ENCODE data around the gene THY1.

THY1 gene

GRCh38 chr11:119416606-119417580, 6.1 kb downstream of the THY1 start:
- no peak for TF ChIP-seq GATA2 (IDR thresholded peaks at IDR 0.05; ENCODE audit: low read depth, low read length)
- TF ChIP-seq GATA3 (IDR thresholded peaks at IDR 0.05; ENCODE audit: low read depth, low read length): no peak

DNA sequence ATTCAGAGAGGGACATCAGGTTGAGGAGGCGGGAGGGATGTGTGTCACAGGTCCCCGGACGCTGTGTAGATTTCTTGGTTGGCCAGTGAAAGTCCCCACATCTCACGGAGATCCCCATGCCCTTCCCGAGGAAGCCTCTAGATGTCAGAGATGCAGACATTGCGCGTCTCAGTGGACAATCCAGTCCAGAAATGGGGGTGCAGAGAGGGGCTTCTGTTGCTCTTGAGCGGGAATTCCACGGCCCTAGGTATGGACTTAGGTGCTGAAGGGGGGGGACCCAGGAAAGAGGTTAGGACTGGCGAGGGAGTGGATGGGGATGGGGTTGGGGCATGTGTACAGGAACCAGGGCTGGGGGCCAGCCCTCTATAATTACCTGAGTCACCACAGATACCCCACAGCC, 7.0 kb downstream of the THY1 start:
- no peak for TF ChIP-seq GATA3 (IDR thresholded peaks at IDR 0.05; ENCODE audit: low read depth, low read length)
- no peak for TF ChIP-seq GATA2 (IDR thresholded peaks at IDR 0.05; ENCODE audit: low read depth, low read length)

GRCh38 chr11:119415517-119415916, 7.5 kb downstream of the THY1 start:
- no peak for TF ChIP-seq GATA2 (IDR thresholded peaks at IDR 0.05; ENCODE audit: low read depth, low read length)
- no peak for TF ChIP-seq GATA3 (IDR thresholded peaks at IDR 0.05; ENCODE audit: low read depth, low read length)

DNA sequence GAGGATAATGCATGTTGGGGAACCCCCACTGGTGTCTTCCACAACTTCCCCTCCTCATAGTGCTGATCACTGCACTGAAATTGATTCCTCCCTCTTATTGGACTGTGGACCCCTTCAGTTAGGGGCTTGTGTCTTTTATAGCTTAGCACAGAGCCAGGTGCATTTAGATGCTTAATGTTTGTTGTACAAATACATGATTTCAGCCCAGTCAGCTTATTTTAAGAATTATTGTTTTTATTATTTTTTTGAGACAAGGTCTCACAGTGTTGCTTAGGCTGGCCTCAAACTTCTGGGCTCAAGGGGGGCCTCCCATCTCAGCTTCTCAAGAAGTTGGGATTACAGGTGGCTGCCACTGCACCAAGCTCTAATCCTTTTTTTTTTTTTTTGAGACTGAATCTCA, 8.2 kb downstream of the THY1 start:
- no peak for TF ChIP-seq GATA3 (IDR thresholded peaks at IDR 0.05; ENCODE audit: low read depth, low read length)
- TF ChIP-seq GATA2 (IDR thresholded peaks at IDR 0.05; ENCODE audit: low read depth, low read length): no peak

DNA sequence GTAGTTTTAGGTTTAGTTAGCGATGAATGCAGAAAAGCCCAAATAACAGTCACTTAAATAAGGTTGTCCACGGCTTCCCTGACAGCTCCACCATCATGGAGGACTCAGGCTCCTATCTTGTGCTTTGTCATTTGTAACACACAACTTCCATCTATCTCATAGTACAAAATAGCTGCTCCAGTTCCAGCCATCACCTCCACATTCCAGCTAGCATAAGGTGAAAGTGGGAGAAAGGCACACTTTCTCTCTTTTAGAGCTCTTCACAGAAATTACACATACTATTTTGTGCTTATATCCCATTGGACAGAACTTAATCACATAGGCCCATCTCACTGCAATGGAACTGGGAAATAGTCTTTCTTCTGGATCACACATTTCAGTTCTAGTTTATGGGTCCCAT, 8.7 kb downstream of the THY1 start:
- no peak for TF ChIP-seq GATA2 (IDR thresholded peaks at IDR 0.05; ENCODE audit: low read depth, low read length)
- no peak for TF ChIP-seq GATA3 (IDR thresholded peaks at IDR 0.05; ENCODE audit: low read depth, low read length)

- TF ChIP-seq GATA2 (IDR thresholded peaks at IDR 0.05; ENCODE audit: low read depth, low read length) (no peak), GATA3 (IDR thresholded peaks at IDR 0.05; ENCODE audit: low read depth, low read length) (no peak)
These were observed 10.9 kb downstream of the THY1 start for GRCh38 chr11:119412072-119412471.

GRCh38 chr11:119410501-119410900, 12.5 kb downstream of the THY1 start:
- TF ChIP-seq GATA2 (IDR thresholded peaks at IDR 0.05; ENCODE audit: low read depth, low read length) (no peak), GATA3 (IDR thresholded peaks at IDR 0.05; ENCODE audit: low read depth, low read length) (no peak)

- TF ChIP-seq GATA3 (IDR thresholded peaks at IDR 0.05; ENCODE audit: low read depth, low read length): no peak
- TF ChIP-seq GATA2 (IDR thresholded peaks at IDR 0.05; ENCODE audit: low read depth, low read length): no peak
These were observed 13.2 kb downstream of the THY1 start for GRCh38 chr11:119409731-119410130.

DNA sequence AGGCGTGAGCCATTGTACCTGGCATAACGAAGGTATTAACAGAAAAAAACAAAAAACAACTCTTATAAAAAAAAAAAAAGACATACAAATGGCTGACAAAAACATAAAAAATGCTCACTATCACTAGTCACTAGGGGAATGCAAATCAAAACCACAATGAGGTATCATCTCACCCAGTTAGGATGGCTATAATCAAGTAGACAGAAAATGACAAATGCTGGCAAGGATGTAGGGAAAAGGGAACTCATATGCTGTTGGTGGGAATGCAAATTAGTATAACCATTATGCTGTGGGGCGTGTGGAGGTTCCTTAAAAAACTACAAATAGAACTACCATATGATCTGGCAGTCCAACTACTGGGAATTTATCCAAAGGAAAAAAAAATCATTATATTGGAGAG, 17.0 kb downstream of the THY1 start:
- TF ChIP-seq GATA3 (IDR thresholded peaks at IDR 0.05; ENCODE audit: low read depth, low read length) (no peak), GATA2 (IDR thresholded peaks at IDR 0.05; ENCODE audit: low read depth, low read length) (no peak)

GRCh38 chr11:119404872-119405271, 18.1 kb downstream of the THY1 start:
- TF ChIP-seq GATA2 (IDR thresholded peaks at IDR 0.05; ENCODE audit: low read depth, low read length) (no peak), GATA3 (IDR thresholded peaks at IDR 0.05; ENCODE audit: low read depth, low read length) (no peak)

DNA sequence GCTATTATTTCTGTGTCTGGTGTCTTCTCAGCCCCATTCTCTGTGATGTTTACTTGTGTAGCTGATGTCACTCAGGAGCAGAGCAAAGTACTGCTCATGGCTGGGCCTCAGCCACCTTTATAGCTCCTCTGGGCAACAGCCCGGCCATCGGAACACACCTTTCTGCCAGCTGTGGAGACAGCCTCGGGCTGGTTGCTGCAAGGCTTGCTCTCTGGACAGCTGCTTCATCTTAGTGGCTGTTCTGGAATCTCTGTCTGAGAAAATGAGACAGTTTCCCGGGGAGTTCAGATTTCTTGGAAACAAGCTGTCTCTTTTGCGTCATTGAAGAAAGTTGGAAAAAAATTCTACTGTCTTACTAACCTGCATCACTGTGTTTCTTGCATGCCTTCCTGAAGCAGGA, 20.0 kb downstream of the THY1 start:
- no peak for TF ChIP-seq GATA3 (IDR thresholded peaks at IDR 0.05; ENCODE audit: low read depth, low read length)
- TF ChIP-seq GATA2 (IDR thresholded peaks at IDR 0.05; ENCODE audit: low read depth, low read length): no peak

DNA sequence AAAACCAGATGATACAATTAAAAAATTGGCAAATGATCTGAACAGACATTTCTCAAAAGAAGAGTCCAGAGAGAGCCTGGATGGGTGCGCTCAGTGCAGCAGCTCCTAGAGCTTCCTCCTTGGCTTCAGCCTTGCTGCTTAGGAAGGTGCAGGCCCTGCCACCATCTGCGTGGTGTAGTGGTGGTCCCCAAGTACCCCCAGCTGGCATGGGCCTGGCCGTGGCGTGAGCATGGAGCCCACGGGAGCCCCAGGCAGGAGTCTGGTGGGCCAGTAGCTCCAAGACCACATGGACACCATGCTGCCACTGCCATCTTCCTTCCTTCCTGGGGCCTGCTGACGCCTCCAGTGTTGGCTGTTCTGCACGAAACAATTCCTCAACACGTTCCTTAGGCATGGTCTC, 20.5 kb downstream of the THY1 start:
- no peak for TF ChIP-seq GATA2 (IDR thresholded peaks at IDR 0.05; ENCODE audit: low read depth, low read length)
- TF ChIP-seq GATA3 (IDR thresholded peaks at IDR 0.05; ENCODE audit: low read depth, low read length): no peak

DNA sequence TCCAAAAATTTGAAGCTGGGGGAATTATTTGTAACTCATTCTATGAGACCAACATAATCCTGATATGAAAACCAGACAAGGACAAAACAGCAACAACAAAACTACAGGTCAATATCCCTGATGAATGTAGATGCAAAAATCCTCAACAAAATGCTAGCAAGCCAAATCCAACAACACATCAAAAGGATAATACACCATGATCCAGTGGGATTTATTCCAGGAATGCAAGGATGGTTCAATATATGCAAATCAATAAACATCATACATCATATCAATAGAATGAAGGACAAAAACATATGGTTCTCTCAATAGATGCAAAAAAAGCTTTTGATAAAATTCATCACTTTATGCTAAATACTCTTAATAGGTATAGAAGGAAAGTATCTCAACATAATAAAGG, 22.1 kb downstream of the THY1 start:
- TF ChIP-seq GATA2 (IDR thresholded peaks at IDR 0.05; ENCODE audit: low read depth, low read length) (no peak), GATA3 (IDR thresholded peaks at IDR 0.05; ENCODE audit: low read depth, low read length) (no peak)

GRCh38 chr11:119397740-119398139, 25.2 kb downstream of the THY1 start:
- TF ChIP-seq GATA2 (IDR thresholded peaks at IDR 0.05; ENCODE audit: low read depth, low read length) (no peak), GATA3 (IDR thresholded peaks at IDR 0.05; ENCODE audit: low read depth, low read length) (no peak)

GRCh38 chr11:119396835-119397234, 26.1 kb downstream of the THY1 start:
- TF ChIP-seq GATA2 (IDR thresholded peaks at IDR 0.05; ENCODE audit: low read depth, low read length) (no peak), GATA3 (IDR thresholded peaks at IDR 0.05; ENCODE audit: low read depth, low read length) (no peak)
